GM23248 (cell line): ENCODE measurements around the gene BTBD8. TPM values are rescaled to one million over a fixed set of nuclear protein-coding genes. Genes with fewer than 3 reads are reported as not detected.
A peak's percentile ranks its signal among the peaks of the same experiment; 100 is the strongest.

Source experiments
- DNase-seq: peaks from one replicate; pipeline ENCODE4 v3.0.0-alpha.2; 2015
- H2AFZ ChIP-seq: fragments of 200-600 bp; sonication (generic); 2 replicates; pipeline ENCODE4 v1.6.1; 2016; ENCODE audit warnings: antibody characterized with exemption
- H3F3A ChIP-seq: fragments of 200-600 bp; sonication (generic); 2 replicates; pipeline ENCODE4 v1.6.1; 2016; ENCODE audit warnings: mild to moderate bottlenecking, antibody characterized with exemption, mixed run types; ENCODE audit not compliant: insufficient read depth
- H3K27ac ChIP-seq: fragments of 200-600 bp; sonication (generic); 2 replicates; pipeline ENCODE4 v1.5.1; 2016; ENCODE audit warnings: mild to moderate bottlenecking
- H3K27me3 ChIP-seq: fragments of 200-600 bp; sonication (generic); replicated peaks from 2 replicates; pipeline ENCODE4 v1.6.1; 2016; ENCODE audit warnings: mild to moderate bottlenecking; ENCODE audit not compliant: insufficient read depth
- H3K36me3 ChIP-seq: fragments of 200-600 bp; sonication (generic); 2 replicates; pipeline ENCODE4 v1.6.1; 2016; ENCODE audit warnings: low read depth, mild to moderate bottlenecking
- H3K4me1 ChIP-seq: fragments of 200-600 bp; sonication (generic); 2 replicates; pipeline ENCODE4 v1.6.1; 2016; ENCODE audit warnings: mild to moderate bottlenecking; ENCODE audit not compliant: insufficient read depth
- H3K4me2 ChIP-seq: fragments of 200-600 bp; sonication (generic); one replicate; pipeline ENCODE4 v1.6.1; 2016; ENCODE audit warnings: mild to moderate bottlenecking; ENCODE audit not compliant: unreplicated experiment
- H3K4me3 ChIP-seq: fragments of 200-600 bp; sonication (generic); 2 replicates; pipeline ENCODE4 v1.5.1; 2016; ENCODE audit warnings: mild to moderate bottlenecking
- H3K79me2 ChIP-seq: fragments of 200-600 bp; sonication (generic); 2 replicates; pipeline ENCODE4 v1.6.1; 2016; ENCODE audit warnings: mild to moderate bottlenecking; ENCODE audit not compliant: insufficient read depth
- H3K9ac ChIP-seq: fragments of 200-600 bp; sonication (generic); 2 replicates; pipeline ENCODE4 v1.6.1; 2016; ENCODE audit warnings: mild to moderate bottlenecking
- H3K9me2 ChIP-seq: fragments of 200-600 bp; sonication (generic); 2 replicates; pipeline ENCODE4 v1.6.1; 2016; ENCODE audit warnings: mixed run types, mild to moderate bottlenecking, moderate library complexity; ENCODE audit not compliant: insufficient read depth
- H3K9me3 ChIP-seq: fragments of 200-600 bp; sonication (generic); one replicate; pipeline ENCODE4 v1.6.1; 2017; ENCODE audit warnings: low read depth
- H4K20me1 ChIP-seq: fragments of 200-600 bp; sonication (generic); 2 replicates; pipeline ENCODE4 v1.6.0; 2016; ENCODE audit not compliant: insufficient read depth
- EZH2 ChIP-seq: fragments of 200-600 bp; sonication (generic); IDR thresholded peaks from 2 replicates; pipeline ENCODE4 v1.6.1; 2018; ENCODE audit warnings: antibody characterized with exemption, mild to moderate bottlenecking; ENCODE audit not compliant: insufficient read depth, poor library complexity, severe bottlenecking
- EZH2phosphoT487 ChIP-seq: fragments of 200-600 bp; sonication (generic); IDR thresholded peaks from 2 replicates; pipeline ENCODE4 v1.6.1; 2018; ENCODE audit warnings: antibody characterized with exemption, moderate library complexity, mild to moderate bottlenecking, low read depth; ENCODE audit not compliant: insufficient read depth
- WGBS, 2 experiments: methylation state at CpG; one replicate each; pipeline ENCODE4 v1.1.6; 2015 to 2017; ENCODE audit warnings: low lambda C conversion rate in 2 of 2, low coverage in 1 of 2; ENCODE audit errors: missing lambda C conversion rate in 2 of 2; 5-methylcytosine and 5-hydroxymethylcytosine counted together
- in situ Hi-C: fragments of 300-500 bp; cut with MboI; formaldehyde crosslinking; loops from 2 replicates; pipeline ENCODE4 v1.15.0; 2020
- polyA plus RNA-seq: library from polyadenylated mRNA; unstranded; fragments of >200 nt; fragmentation: Nextera tagmentation; extraction: Ambion mirVana; gene quantifications from 2 replicates; pipeline ENCODE4 v1.2.1, GENCODE V29; 2016
- total RNA-seq: library from RNA; depleted of rRNA; stranded (reverse); fragments of >200 nt; shearing (Covaris generic); gene quantifications from 2 replicates; pipeline ENCODE4 v1.2.3, GENCODE V29; 2014

The BTBD8 gene
- total and polyA plus RNA-seq, 2 experiments from 2014 or later: 1.6 to 2.2 TPM

DNA sequence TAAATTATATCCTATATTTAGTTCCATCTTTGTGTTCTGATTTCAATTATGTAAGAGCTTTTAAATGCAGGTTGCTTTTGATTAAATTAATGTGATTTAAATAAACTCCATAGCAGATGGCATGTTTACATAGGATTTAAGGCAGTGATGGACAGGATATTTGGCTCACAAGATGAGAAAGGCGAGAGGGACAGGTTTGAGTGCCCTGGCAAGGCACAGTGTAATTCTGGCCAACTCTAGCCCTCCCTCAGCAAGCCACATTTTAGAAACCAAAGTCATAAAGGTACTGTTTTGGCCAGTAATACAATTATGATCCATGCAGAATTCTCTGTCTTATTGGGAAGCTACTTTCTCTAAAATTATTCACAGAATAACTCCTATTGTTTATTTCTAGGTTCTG is 87.0 kb downstream of the BTBD8 start:
- no peak for DNase-seq
- no peak overlapping the region for H3K27ac ChIP-seq
- H3K4me1 ChIP-seq: no peaks in the 10 kb centered on the region
- no peak for TF ChIP-seq EZH2
- no peak for TF ChIP-seq EZH2phosphoT487
- no peaks in the 10 kb centered on the region for H4K20me1 ChIP-seq
- H3K9me3 ChIP-seq: no peaks in the 10 kb centered on the region
- no peak overlapping the region for H2AFZ ChIP-seq
- no peak overlapping the region for H3K4me2 ChIP-seq
- H3K9ac ChIP-seq: no peak overlapping the region
- H3F3A ChIP-seq: no peaks in the 10 kb centered on the region
- no peaks in the 10 kb centered on the region for H3K27me3 ChIP-seq
- in situ Hi-C loops: no loop called here
- H3K36me3 ChIP-seq: no peaks in the 10 kb centered on the region
- no peaks in the 10 kb centered on the region for H3K79me2 ChIP-seq
- no peaks in the 10 kb centered on the region for H3K9me2 ChIP-seq
- 75 to 100% methylated on average over 1 of the region's 1 CpG for WGBS, 2 experiments
- H3K4me3 ChIP-seq: no peak overlapping the region

DNA sequence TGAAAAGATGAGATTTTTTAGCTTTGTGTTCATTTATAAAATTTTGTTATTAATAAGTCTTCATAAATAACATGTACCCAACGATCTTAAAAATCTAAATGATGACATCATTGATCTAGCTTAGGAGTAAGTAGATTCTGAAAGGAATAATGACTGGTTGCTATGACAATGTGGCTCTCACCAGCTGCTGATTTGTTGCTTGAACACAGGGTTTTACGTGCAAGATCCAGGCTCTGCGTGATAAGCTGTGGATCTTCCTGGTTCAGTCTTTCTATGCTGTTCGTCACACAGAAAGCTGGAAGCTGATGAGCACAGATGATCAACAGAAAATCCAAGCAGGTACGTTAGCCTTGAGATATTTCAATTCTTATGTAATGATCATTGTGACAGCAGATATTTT is 88.5 kb downstream of the BTBD8 start:
- Histone ChIP-seq H3K27ac (no peak overlapping the region), H3K36me3 (no peaks in the 10 kb centered on the region), H3K4me3 (no peak overlapping the region), H3K4me2 (no peak overlapping the region), H3K79me2 (no peaks in the 10 kb centered on the region), H3K4me1 (no peaks in the 10 kb centered on the region), H4K20me1 (no peaks in the 10 kb centered on the region), H3K9me3 (no peaks in the 10 kb centered on the region), H3F3A (no peaks in the 10 kb centered on the region), H2AFZ (no peak overlapping the region), H3K27me3 (no peaks in the 10 kb centered on the region), H3K9me2 (no peaks in the 10 kb centered on the region), H3K9ac (no peak overlapping the region)
- in situ Hi-C loops: no loop called here
- 74 to 75% methylated on average over 5 of the region's 5 CpGs for WGBS, 2 experiments
- TF ChIP-seq EZH2phosphoT487: no peak
- no peak for TF ChIP-seq EZH2
- DNase-seq: no peak

GRCh38 chr1:92169214-92170005 is 89.3 kb downstream of the BTBD8 start:
- Histone ChIP-seq H3K27me3 (no peaks in the 10 kb centered on the region), H2AFZ (no peak overlapping the region), H3K4me2 (no peak overlapping the region), H3F3A (no peaks in the 10 kb centered on the region), H3K79me2 (no peaks in the 10 kb centered on the region), H3K27ac (no peak overlapping the region), H3K36me3 (no peaks in the 10 kb centered on the region), H3K4me1 (no peaks in the 10 kb centered on the region), H3K4me3 (no peak overlapping the region), H3K9ac (no peak overlapping the region), H4K20me1 (no peaks in the 10 kb centered on the region), H3K9me3 (no peaks in the 10 kb centered on the region), H3K9me2 (no peaks in the 10 kb centered on the region)
- in situ Hi-C loops: no loop called here
- 95 to 98% methylated on average over 2 of the region's 2 CpGs for WGBS, 2 experiments
- no peak for DNase-seq
- no peak for TF ChIP-seq EZH2phosphoT487
- TF ChIP-seq EZH2: no peak

GRCh38 chr1:92184632-92185031 is 104.5 kb downstream of the BTBD8 start:
- H3K79me2 ChIP-seq: no peaks in the 10 kb centered on the region
- 32 to 52% methylated on average over 1 of the region's 1 CpG for whole genome bisulfite sequencing, 2 experiments
- peak overlapping the region; percentile 56 for H3K4me2 ChIP-seq
- no peak overlapping the region for H3K4me3 ChIP-seq
- H4K20me1 ChIP-seq: no peaks in the 10 kb centered on the region; the same call in 1 of the 2 replicates
- H3K9ac ChIP-seq: no peak overlapping the region
- H3K9me3 ChIP-seq: no peaks in the 10 kb centered on the region
- TF ChIP-seq EZH2phosphoT487: no peak
- TF ChIP-seq EZH2: no peak
- in situ Hi-C loops: no loop called here
- peaks cover 29% of the 10 kb centered on the region for H3K4me1 ChIP-seq
- H3K36me3 ChIP-seq: no peaks in the 10 kb centered on the region
- H3K9me2 ChIP-seq: no peaks in the 10 kb centered on the region
- no peaks in the 10 kb centered on the region for H3K27me3 ChIP-seq
- no peak overlapping the region for H3K27ac ChIP-seq
- peak; percentile 79 for DNase-seq
- H2AFZ ChIP-seq: no peak overlapping the region
- H3F3A ChIP-seq: peaks cover 19% of the 10 kb centered on the region; the same call in 1 of the 2 replicates
